GM08714 (cell line): Measurements from ENCODE around the gene DNAJA1.

Experiments used
- H3K4me3 ChIP-seq: fragments of 200-500 bp; sonication (Bioruptor generic); 2 replicates; pipeline ENCODE4 v1.5.1; 2014; ENCODE audit warnings: mild to moderate bottlenecking, low read length, inconsistent platforms
- ZNF274 ChIP-seq: IDR thresholded peaks from 2 replicates; pipeline ENCODE4 v1.6.1; 2012; ENCODE audit warnings: mild to moderate bottlenecking, low read depth, low read length

The DNAJA1 gene

DNA sequence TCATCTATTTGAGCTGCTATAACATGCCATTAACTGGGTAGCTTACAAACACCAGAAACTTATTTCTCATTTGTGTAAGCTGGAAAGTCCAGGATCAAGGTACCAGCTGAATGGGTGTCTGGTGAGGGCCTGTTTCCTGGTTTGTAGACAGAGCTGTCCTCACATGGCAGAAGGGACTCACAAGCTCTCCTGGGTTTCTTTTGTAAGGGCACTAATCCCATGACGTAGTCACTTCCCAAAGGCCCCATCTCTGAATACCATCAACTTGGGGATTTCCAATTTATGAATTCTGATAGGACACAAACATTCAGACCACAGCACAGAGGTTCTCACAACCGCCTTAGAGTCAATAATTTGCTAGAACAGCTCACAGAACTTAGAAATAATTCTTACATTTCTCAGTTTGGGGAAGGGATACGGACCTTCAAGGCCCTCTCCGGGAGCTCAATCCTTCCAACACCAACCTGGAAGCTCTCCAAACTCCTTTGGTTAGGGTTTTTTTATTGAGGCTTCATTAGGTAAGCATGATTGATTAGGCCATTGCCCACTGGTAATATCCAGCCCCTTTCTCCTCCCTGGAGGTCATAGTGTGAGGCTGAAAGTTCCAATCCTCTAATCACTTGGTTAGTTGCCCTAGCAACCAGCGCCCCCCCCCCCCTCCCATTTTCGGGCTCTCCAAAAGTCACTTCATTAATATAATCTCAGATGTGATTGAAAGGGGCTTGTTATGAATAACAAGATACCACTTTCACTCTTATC, 7.6 kb upstream of the DNAJA1 start:
- H3K4me3 ChIP-seq: no peak overlapping the region
- TF ChIP-seq ZNF274: no peak

DNA sequence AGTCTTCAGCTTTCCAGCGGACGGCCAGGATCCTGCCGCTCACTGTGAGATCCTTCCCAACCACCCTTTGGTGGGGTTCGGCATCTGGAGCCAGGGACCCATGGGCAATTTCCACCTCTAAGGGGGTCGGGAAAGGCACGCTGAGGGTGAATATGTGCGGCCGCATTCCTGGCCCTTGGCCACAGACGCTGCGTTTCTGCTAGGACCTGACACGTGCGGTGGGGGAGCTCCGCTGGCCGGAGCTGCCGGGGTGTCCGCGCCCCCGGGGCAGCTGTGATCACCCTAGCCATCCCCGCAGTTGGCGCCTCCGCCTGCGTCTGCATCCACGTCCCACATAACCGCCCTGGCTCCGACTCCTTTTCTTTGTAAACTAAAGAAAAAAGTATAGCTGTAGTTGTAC, 5.3 kb upstream of the DNAJA1 start:
- H3K4me3 ChIP-seq: no peak overlapping the region
- TF ChIP-seq ZNF274: no peak

DNA sequence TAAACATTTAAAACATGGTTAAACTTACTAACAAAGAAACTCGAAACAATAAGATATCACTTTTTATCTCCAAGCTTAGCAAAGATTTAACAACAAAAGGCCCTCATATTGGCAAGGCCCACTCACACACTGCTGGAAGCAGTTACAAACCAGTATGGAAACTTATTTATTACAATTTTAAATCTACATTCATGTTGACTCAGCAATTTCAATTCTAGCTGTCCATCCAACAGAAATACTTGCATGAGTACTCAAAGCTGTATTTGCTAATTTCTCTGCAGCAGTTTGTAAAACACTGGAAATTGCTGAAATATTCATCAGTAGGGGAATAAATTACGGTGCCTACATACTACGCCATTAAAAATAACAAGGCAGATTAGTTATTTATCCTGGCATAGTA, 2.8 kb upstream of the DNAJA1 start:
- no peak for TF ChIP-seq ZNF274
- no peak overlapping the region for H3K4me3 ChIP-seq

DNA sequence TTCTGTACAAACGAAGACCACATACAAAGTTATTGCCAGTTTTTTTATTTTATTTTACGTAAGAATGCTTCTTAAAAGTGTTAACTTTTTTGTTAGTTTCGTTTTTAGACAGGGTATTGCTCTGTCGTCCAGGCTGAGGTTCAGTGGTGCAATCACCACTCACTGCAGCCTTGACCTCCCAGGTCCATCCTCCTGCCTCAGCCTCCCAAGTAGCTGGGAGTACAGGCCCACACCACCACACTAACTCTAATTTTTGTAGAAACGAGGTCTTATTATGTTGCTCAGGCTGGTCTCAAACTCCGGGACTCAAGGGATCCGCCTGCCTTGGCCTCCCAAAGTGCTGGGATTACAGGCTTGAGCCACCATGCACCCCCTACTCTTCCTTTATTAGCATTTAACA, 2.3 kb upstream of the DNAJA1 start:
- H3K4me3 ChIP-seq: no peak overlapping the region
- no peak for TF ChIP-seq ZNF274

DNA sequence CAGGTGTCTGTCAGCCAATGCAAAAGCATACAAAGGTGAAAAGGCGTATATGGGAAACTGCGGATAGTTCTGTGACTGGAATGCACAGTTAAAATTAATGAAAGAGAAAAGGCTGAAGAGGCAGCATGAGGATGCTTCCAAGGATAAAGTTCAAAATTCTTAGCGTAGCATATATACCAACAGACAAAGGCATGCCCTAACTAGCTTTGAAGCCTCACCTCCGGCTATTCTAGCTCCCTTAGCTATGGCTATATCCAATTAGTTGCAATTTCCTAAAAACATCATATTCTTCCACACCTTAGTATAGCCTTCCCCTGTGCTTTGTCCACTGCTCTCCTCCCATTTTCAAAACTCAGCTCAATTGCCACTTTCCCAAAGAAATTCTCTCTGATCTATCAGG, 1.4 kb upstream of the DNAJA1 start:
- TF ChIP-seq ZNF274: no peak
- peak overlapping the region; percentile 90 for H3K4me3 ChIP-seq

- TF ChIP-seq ZNF274: no peak
- peak overlapping the region; percentile 90 for H3K4me3 ChIP-seq
Measured at GRCh38 chr9:33024126-33024965, 727 bp upstream of the DNAJA1 start.

DNA sequence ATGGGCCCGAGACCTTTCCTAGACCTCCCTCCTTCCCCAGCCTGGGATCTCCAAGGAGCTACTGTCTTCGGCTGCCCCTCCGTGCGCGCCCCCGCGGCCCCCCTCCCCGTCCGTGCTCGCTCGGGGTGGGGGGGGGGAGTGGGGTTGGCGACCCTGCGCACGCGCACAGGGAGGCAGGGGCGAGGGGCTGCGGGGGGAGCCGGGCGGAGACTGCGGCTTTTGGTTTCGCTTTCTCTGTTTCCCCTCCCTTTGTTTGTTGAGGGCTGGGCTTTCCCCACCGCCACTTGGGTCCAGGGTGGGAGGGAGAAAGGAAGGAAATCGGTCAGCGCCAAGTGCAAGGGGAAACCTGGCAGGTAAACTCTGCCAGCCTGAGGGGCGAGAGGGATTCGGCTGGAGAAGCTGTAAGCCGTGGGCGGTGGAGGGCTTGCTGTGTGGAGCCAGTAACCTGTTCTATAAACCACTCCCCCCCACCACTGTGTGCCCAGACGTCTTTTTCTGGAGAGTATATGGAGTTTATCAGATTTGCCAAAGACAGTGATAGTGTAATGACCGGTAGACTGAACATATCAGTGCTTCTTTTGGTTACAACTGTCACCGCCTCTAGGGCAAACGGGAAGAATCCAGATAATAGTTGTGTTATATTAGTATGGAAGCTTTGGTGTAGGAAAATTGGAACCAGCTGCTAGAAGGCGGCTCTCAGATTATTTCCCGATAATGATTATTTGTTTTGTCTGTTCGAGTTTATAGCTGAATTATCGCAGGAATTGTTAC, 684 bp downstream of the DNAJA1 start:
- TF ChIP-seq ZNF274: no peak
- H3K4me3 ChIP-seq: peak overlapping the region; percentile 90

GRCh38 chr9:33029231-33029786, 4.2 kb downstream of the DNAJA1 start:
- no peak for TF ChIP-seq ZNF274
- no peak overlapping the region; the same call in 1 of the 2 replicates for H3K4me3 ChIP-seq

GRCh38 chr9:33030285-33030684, 5.2 kb downstream of the DNAJA1 start:
- H3K4me3 ChIP-seq: no peak overlapping the region
- TF ChIP-seq ZNF274: no peak

DNA sequence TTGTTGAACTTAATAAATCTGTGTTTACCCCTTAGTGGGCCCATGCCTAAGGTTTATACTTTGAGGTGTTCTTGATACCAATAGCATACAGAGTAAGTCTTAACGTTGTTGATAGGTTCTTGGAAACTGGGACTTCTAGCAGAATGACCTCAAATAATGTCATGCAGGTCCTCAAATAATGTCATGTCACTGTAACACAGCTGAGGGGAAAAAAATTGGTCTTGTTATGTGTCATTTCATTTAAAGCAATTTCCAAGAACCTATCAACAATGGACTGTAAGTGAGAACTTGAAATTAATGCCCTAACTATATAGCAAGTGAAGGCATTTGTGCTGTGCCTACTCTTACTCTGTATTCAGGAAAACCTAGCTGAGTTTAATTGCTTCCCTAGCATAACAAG, 7.2 kb downstream of the DNAJA1 start:
- H3K4me3 ChIP-seq: no peak overlapping the region
- TF ChIP-seq ZNF274: no peak

GRCh38 chr9:33032865-33033264, 7.8 kb downstream of the DNAJA1 start:
- no peak for TF ChIP-seq ZNF274
- H3K4me3 ChIP-seq: no peak overlapping the region

GRCh38 chr9:33040792-33041431, 15.8 kb downstream of the DNAJA1 start:
- no peak overlapping the region for H3K4me3 ChIP-seq
- TF ChIP-seq ZNF274: no peak

- H3K4me3 ChIP-seq: no peak overlapping the region
- no peak for TF ChIP-seq ZNF274
Measured at GRCh38 chr9:33041432-33042188, 16.5 kb downstream of the DNAJA1 start.
